ENCODE results near the gene PYGO2. TPM values are rescaled to one million over a fixed set of nuclear protein-coding genes. Genes with fewer than 3 reads are reported as not detected.
A peak's percentile ranks its signal among the peaks of the same experiment; 100 is the strongest.

Gene PYGO2
- total RNA-seq, 4 donors from 2014 or later, result 28.6 to 48.3 (median 42.9) TPM

DNA sequence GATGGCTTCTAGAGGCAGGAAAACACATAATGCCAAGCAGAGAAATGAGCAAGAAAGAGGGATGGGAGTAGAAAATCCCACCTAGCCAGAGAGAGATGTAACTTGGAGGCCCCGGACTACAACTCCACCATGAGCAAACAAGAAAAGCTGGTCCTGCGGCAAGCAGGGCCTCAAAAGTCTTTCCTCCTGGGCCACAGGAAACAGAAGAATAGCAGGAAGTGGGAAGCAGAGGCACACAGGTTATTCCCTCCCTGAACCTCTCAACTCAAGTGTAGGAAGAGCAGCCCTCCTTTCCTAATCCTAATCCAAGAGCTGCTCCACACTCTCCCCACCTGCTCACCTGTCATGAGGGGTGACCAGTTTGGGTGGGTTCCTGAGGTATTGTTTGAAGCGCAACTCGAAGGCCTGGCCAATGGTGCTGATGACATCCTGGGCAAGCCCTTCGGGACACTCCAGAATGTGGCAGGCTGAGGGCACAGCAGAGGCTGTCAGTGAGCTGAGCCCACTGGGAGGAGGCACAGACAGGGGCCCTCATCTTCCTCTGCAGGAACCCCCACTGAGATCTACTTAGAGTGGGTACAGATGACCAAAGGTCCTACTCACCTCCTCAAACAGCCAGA is 5.9 kb upstream of the PYGO2 start:
- TF ChIP-seq, protein P1, sequence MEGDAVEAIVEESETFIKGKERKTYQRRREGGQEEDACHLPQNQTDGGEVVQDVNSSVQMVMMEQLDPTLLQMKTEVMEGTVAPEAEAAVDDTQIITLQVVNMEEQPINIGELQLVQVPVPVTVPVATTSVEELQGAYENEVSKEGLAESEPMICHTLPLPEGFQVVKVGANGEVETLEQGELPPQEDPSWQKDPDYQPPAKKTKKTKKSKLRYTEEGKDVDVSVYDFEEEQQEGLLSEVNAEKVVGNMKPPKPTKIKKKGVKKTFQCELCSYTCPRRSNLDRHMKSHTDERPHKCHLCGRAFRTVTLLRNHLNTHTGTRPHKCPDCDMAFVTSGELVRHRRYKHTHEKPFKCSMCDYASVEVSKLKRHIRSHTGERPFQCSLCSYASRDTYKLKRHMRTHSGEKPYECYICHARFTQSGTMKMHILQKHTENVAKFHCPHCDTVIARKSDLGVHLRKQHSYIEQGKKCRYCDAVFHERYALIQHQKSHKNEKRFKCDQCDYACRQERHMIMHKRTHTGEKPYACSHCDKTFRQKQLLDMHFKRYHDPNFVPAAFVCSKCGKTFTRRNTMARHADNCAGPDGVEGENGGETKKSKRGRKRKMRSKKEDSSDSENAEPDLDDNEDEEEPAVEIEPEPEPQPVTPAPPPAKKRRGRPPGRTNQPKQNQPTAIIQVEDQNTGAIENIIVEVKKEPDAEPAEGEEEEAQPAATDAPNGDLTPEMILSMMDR (IDR thresholded peaks at IDR 0.05), result no peak
- no peak for TF ChIP-seq POLR2A (IDR thresholded peaks at IDR 0.05)
- H3K4me1 ChIP-seq, result peaks cover 36 to 54% of the 10 kb centered on the region in 2 donors
- no peaks in the 10 kb centered on the region for H3K27me3 ChIP-seq
- H3K27ac ChIP-seq, result peak overlapping the region in 2 of 3 donors; percentile 36 to 95
- H3K9me3 ChIP-seq, result no peaks in the 10 kb centered on the region
- 77 to 89% methylated on average over 4 to 5 of the region's 5 CpGs for WGBS, 2 donors
- intact Hi-C loops (cut with DNase I), result no loop called here
- no peak for DNase-seq
- no peak overlapping the region for H3K4me3 ChIP-seq (replicated peaks in 1 of 3)
- H3K36me3 ChIP-seq, result peaks cover 26 to 31% of the 10 kb centered on the region in 2 donors

DNA sequence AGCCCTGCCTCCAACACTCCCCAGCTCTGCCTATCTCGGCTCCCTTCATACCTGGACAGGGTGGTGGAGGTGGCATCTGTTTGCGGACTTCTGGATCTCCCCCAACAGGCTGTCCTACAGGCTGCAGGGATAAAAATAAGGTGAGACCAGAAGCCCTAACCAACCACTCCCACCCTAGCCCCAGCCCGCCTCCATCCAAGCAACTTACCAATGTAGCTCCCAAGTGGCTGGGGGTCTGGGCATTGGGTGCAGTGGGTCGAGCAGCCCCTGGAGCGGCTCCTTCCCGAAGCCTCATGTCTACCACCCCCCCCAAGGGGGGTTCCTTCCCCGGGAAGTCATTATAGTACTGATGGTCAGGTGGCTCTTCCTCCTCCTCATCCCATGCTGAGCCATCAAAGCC is 4.5 kb upstream of the PYGO2 start:
- peak overlapping the region in 1 of 3 donors; percentile 19 for H3K27ac ChIP-seq
- peaks cover 26 to 31% of the 10 kb centered on the region in 2 donors for H3K36me3 ChIP-seq
- DNase-seq, result no peak
- 92 to 93% methylated on average over 3 to 5 of the region's 7 CpGs for WGBS, 2 donors
- intact Hi-C loops (cut with DNase I), result no loop called here
- H3K9me3 ChIP-seq, result no peaks in the 10 kb centered on the region
- H3K4me1 ChIP-seq, result peaks cover 27 to 43% of the 10 kb centered on the region in 2 donors
- H3K4me3 ChIP-seq (replicated peaks in 1 of 3), result no peak overlapping the region
- TF ChIP-seq, protein P1 (IDR thresholded peaks at IDR 0.05), result no peak
- TF ChIP-seq POLR2A (IDR thresholded peaks at IDR 0.05), result no peak
- no peaks in the 10 kb centered on the region for H3K27me3 ChIP-seq

DNA sequence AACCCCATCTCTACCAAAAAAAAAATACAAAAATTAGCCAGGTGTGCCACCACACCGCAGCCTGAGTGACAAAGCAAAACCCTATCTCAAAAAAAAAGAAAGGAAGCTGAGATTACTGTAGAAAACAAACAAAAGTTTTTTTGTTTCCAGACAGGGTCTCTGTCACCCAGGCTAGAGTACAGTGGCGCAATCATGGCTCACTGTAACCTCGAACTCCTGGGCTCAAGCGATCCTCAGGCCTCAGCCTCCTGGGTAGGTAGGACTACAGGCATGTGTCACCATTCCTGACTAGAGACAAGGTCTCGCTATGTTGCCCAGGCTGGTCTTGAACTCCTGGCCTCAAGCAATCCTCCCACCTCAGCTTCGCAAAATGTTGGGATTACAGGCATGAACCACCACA is 2.8 kb upstream of the PYGO2 start:
- Histone ChIP-seq H3K9me3 (no peaks in the 10 kb centered on the region), H3K4me1 (peaks cover 19 to 34% of the 10 kb centered on the region in 2 donors), H3K27me3 (no peaks in the 10 kb centered on the region), H3K4me3 (replicated peaks in 1 of 3) (no peak overlapping the region), H3K27ac (no peak overlapping the region), H3K36me3 (peaks cover 30 to 31% of the 10 kb centered on the region in 2 donors)
- DNase-seq, result no peak
- no peak for TF ChIP-seq POLR2A (IDR thresholded peaks at IDR 0.05)
- TF ChIP-seq, protein P1 (IDR thresholded peaks at IDR 0.05), result no peak
- intact Hi-C loops (cut with DNase I), result loop anchor here (5.0 kb wide), 1 partner anchor 33 kb away; no protein-coding TSS in a partner anchor
- WGBS, 2 donors, result 94 to 97% methylated on average over 6 of the region's 6 CpGs

DNA sequence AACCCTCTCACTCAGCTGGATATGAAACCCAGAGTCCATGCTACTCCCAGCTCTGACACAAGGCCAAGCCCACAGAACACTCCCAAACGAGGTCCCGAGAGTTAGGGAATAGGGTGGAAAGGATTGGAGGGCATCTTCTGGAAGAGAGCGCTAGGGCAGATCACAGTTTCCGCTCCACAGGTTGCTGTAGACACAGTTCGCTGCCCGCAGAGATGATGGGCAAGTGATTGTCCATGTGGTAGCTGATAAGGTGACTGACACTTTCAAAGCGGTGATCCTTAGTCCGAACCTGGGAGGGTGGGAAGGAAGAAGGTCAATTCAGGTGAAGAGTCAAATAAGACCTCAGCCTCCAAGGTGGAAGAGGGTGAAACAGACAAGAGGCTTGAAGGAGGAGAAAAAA is 2.1 kb upstream of the PYGO2 start:
- no peak overlapping the region for H3K27ac ChIP-seq
- TF ChIP-seq, protein P1 (IDR thresholded peaks at IDR 0.05), result no peak
- H3K36me3 ChIP-seq, result peaks cover 31% of the 10 kb centered on the region in 2 donors
- 83 to 86% methylated on average over 8 of the region's 8 CpGs for WGBS, 2 donors
- H3K27me3 ChIP-seq, result no peaks in the 10 kb centered on the region
- peaks cover 25 to 32% of the 10 kb centered on the region in 2 donors for H3K4me1 ChIP-seq
- intact Hi-C loops (cut with DNase I), result loop anchor here (5.0 kb wide), 1 partner anchor 34 kb away; no protein-coding TSS in a partner anchor
- H3K4me3 ChIP-seq (replicated peaks in 1 of 3), result no peak overlapping the region
- no peaks in the 10 kb centered on the region for H3K9me3 ChIP-seq
- no peak for DNase-seq

DNA sequence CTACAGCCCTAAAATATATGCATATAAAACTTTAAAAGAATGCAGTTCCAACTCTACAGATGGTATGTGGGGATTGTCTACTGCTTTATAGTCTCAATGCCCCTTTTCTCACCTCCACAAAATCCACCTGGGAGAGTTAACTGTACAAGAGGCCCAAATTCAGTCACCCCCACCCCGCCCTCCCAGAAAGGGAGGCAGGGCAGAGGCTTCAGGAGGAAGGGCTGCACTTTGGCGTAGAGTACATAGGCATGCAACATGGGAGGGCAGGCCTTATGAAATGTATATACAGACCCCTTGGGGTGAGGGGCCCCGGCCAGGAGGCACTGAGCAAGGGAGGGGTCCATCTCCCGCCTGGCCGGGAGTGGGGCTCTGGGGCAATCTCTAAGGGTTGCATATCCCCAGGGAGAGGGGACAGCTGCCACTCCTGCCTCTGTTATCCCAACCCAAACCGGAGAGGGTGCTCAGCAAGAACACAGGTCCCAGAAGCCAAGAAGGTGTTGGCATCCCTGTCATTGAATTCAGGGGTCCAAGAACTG is 1.3 kb upstream of the PYGO2 start:
- Histone ChIP-seq H3K4me1 (peaks cover 31 to 37% of the 10 kb centered on the region in 2 donors), H3K27me3 (no peaks in the 10 kb centered on the region), H3K27ac (peak overlapping the region in 1 of 3 donors; percentile 94), H3K9me3 (no peaks in the 10 kb centered on the region), H3K36me3 (peaks cover 27 to 29% of the 10 kb centered on the region in 2 donors), H3K4me3 (replicated peaks in 1 of 3) (peak overlapping the region in 1 of 3 donors; percentile 69)
- WGBS, 2 donors, result 65 to 66% methylated on average over 6 of the region's 6 CpGs
- intact Hi-C loops (cut with DNase I), result loop anchor here (5.0 kb wide), 1 partner anchor 34 kb away; no protein-coding TSS in a partner anchor
- DNase-seq, result no peak
- TF ChIP-seq POLR2A (IDR thresholded peaks at IDR 0.05), result no peak
- TF ChIP-seq, protein P1 (IDR thresholded peaks at IDR 0.05), result no peak

Measured in thyroid gland (tissue), 4 donors.